K562 (cell line): ENCODE measurements around the gene AGRN. TPM values are rescaled to one million over a fixed set of nuclear protein-coding genes. Genes with fewer than 3 reads are reported as not detected.

Experiments
- ATF3 ChIP-seq, 2 experiments: fragments of 450-650 bp in 1 of 2; sonication (generic) in 1 of 2; formaldehyde crosslinking in 1 of 2; IDR thresholded peaks in 1 of 2; conservative IDR thresholded peaks in 1 of 2; 2 replicates each; pipeline versions ENCODE4 v1.6.1 to v1.8.1; 2016 to 2023; ENCODE audit warnings: mild to moderate bottlenecking in 2 of 2, moderate library complexity in 2 of 2, inconsistent platforms in 1 of 2, missing genetic modification reagents in 1 of 2
- CBX5 ChIP-seq: IDR thresholded peaks from 2 replicates; pipeline ENCODE4 v1.6.1; 2014; ENCODE audit warnings: low read depth, borderline replicate concordance
- CXXC5 ChIP-seq: fragments of 250-450 bp; sonication (Bioruptor Pico); IDR thresholded peaks from 2 replicates; pipeline ENCODE4 v1.8.0; 2022; ENCODE audit warnings: inconsistent platforms, mild to moderate bottlenecking, moderate library complexity
- JUND ChIP-seq, 2 experiments: IDR thresholded peaks; 2 replicates in 1 of 2; 3 replicates in 1 of 2; pipeline ENCODE4 v1.6.1; 2011; ENCODE audit warnings: borderline replicate concordance in 2 of 2, low read depth in 2 of 2, low read length in 2 of 2, improper control_type of control experiment in 1 of 2, missing biosample characterization in 1 of 2, missing genetic modification characterization in 1 of 2, missing genetic modification reagents in 1 of 2
- KDM1A ChIP-seq, 2 experiments: fragments of 450-650 bp; IDR thresholded peaks; 2 replicates each; pipeline ENCODE4 v1.6.1; 2016; ENCODE audit warnings: mild to moderate bottlenecking in 2 of 2
- MTF1 ChIP-seq: fragments of 250-450 bp; sonication (Bioruptor Pico); IDR thresholded peaks from 2 replicates; pipeline ENCODE4 v1.9.0; 2021; ENCODE audit warnings: moderate library complexity, mild to moderate bottlenecking, inconsistent platforms, borderline replicate concordance
- NR3C1 ChIP-seq: sonication (generic); formaldehyde crosslinking; IDR thresholded peaks from 2 replicates; pipeline ENCODE4 v1.8.1; 2022; ENCODE audit warnings: missing genetic modification reagents
- SP2 ChIP-seq: IDR thresholded peaks from 2 replicates; pipeline ENCODE4 v1.6.1; 2011; ENCODE audit warnings: mild to moderate bottlenecking, low read depth, low read length, moderate library complexity; ENCODE audit not compliant: poor library complexity, severe bottlenecking; ENCODE audit errors: extremely low read depth
- TEAD2 ChIP-seq: fragments of 450-650 bp; IDR thresholded peaks from 2 replicates; pipeline ENCODE4 v1.6.1; 2016; ENCODE audit warnings: missing genetic modification characterization, control low read depth, missing compliant biosample characterization
- USF2 ChIP-seq: sonication (generic); formaldehyde crosslinking; IDR thresholded peaks from 2 replicates; pipeline ENCODE4 v1.5.0; 2020; ENCODE audit warnings: missing genetic modification reagents
- XRCC4 ChIP-seq: IDR thresholded peaks from one replicate; pipeline ENCODE4 v1.6.1; 2011; ENCODE audit not compliant: insufficient read depth, insufficient read length; ENCODE audit errors: extremely low read depth
- ZNF764 ChIP-seq: fragments of 250-450 bp; sonication (Bioruptor Pico); IDR thresholded peaks from 2 replicates; pipeline ENCODE4 v1.4.0; 2020; ENCODE audit warnings: low read depth, mild to moderate bottlenecking, moderate library complexity
- ZNF785 ChIP-seq: fragments of 250-450 bp; sonication (Bioruptor Pico); IDR thresholded peaks from 2 replicates; pipeline ENCODE4 v1.4.0; 2020; ENCODE audit warnings: mild to moderate bottlenecking
- polyA plus RNA-seq, 8 experiments: library from polyadenylated mRNA; depleted of rRNA in 4 of 8; stranded (reverse) in 5 of 8; unstranded in 3 of 8; fragments of >200 nt; fragmentation: Nextera tagmentation in 2 of 8; fragmentation: Illumina TruSeq in 1 of 8; extraction: Ambion mirVana in 2 of 8; extraction: Trizol in 1 of 8; gene quantifications; 2 replicates each; pipeline versions ENCODE4 v1.2.1 to v1.2.3, GENCODE V29; 2011 to 2014; ENCODE audit warnings: inconsistent platforms in 1 of 8, missing spikeins in 1 of 8
- total RNA-seq, 7 experiments: library from RNA; depleted of rRNA in 6 of 7; stranded (reverse); fragments of >200 nt in 6 of 7; fragmentation: Illumina TruSeq in 2 of 7; extraction: Trizol in 2 of 7; gene quantifications; 2 replicates each; pipeline versions ENCODE4 v1.2.1 to v1.2.3, GENCODE V29; 2011 to 2021; ENCODE audit warnings: low replicate concordance in 1 of 7
- TF ChIP-seq, protein P1 (sequence below): IDR thresholded peaks from 3 replicates; pipeline ENCODE4 v1.6.1; 2011; ENCODE audit warnings: borderline replicate concordance, mild to moderate bottlenecking, moderate library complexity; ENCODE audit not compliant: insufficient read length; ENCODE audit errors: extremely low read depth
- TF ChIP-seq, protein P2 (sequence below): sonication (generic); formaldehyde crosslinking; IDR thresholded peaks from 2 replicates; pipeline ENCODE4 v1.8.0; 2022; ENCODE audit warnings: missing genetic modification reagents, mild to moderate bottlenecking, borderline replicate concordance
- TF ChIP-seq, protein P3 (sequence below): fragments of 450-650 bp; IDR thresholded peaks from 2 replicates; pipeline ENCODE4 v1.7.0; 2016; ENCODE audit warnings: borderline replicate concordance

Gene AGRN
- total and polyA plus RNA-seq, 9 of the 15 experiments (the other 6 are each of a cell fraction or from before 2014, with no cell fraction given), result 0.04 to 111 (median 18.1) TPM

DNA sequence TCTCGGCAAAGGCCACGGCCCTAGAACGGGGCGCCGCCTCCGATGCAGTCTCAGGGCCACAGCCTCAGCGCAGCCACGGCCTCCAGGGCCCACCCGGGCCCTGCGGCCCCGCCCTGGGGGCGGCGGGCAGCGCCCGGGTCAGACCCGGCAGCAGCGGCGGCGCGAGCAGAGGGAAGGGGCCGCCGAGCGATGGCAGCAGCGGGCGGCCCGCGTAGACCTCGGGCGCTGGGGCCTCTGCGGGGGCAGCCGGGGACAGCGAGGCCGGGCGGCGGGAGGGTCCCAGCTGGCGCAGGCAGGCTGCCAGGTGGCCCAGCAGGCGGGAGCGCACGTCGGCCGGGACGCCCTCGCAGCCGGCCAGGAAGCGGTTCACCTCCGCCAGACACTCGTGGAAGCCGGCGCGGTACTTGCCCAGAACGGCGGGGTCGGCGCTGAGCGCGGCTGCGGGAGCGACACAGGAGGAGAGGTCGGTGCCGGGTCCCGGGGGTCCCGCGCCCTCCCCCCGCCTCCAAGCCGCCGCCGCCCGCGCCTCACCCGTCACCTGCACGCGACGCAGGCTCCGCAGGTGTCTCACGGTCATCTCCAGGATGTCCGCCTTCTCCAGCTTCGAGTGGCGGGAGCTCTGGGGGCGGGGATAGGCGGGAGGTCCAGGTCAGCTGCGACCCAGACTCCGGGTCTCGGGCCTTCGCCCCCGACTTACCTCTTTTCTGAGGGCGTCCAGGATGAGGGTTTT is 20.8 kb upstream of the AGRN start (continued):
- TF ChIP-seq JUND (IDR thresholded peaks at IDR 0.05; ENCODE audit: borderline replicate concordance, low read depth, low read length) (no peak), JUND (tag; IDR thresholded peaks at IDR 0.05; ENCODE audit: borderline replicate concordance, low read depth, low read length) (no peak), NR3C1 (no peak), XRCC4 (no peak), USF2 (CRISPR knock-in tag) (no peak), ATF3 (IDR thresholded peaks at IDR 0.05) (no peak), ATF3 (CRISPR knock-in tag; conservative IDR thresholded peaks at IDR 0.05) (no peak), CBX5 (no peak), ZNF785 (CRISPR knock-in tag) (no peak), SP2 (no peak), CXXC5 (CRISPR knock-in tag) (peak; percentile 57), MTF1 (CRISPR knock-in tag) (no peak), TEAD2 (tag) (no peak), KDM1A (IDR thresholded peaks at IDR 0.05) (no peak), ZNF764 (CRISPR knock-in tag) (no peak)
- TF ChIP-seq, protein P1, sequence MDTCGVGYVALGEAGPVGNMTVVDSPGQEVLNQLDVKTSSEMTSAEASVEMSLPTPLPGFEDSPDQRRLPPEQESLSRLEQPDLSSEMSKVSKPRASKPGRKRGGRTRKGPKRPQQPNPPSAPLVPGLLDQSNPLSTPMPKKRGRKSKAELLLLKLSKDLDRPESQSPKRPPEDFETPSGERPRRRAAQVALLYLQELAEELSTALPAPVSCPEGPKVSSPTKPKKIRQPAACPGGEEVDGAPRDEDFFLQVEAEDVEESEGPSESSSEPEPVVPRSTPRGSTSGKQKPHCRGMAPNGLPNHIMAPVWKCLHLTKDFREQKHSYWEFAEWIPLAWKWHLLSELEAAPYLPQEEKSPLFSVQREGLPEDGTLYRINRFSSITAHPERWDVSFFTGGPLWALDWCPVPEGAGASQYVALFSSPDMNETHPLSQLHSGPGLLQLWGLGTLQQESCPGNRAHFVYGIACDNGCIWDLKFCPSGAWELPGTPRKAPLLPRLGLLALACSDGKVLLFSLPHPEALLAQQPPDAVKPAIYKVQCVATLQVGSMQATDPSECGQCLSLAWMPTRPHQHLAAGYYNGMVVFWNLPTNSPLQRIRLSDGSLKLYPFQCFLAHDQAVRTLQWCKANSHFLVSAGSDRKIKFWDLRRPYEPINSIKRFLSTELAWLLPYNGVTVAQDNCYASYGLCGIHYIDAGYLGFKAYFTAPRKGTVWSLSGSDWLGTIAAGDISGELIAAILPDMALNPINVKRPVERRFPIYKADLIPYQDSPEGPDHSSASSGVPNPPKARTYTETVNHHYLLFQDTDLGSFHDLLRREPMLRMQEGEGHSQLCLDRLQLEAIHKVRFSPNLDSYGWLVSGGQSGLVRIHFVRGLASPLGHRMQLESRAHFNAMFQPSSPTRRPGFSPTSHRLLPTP, result no peak
- TF ChIP-seq, protein P2, sequence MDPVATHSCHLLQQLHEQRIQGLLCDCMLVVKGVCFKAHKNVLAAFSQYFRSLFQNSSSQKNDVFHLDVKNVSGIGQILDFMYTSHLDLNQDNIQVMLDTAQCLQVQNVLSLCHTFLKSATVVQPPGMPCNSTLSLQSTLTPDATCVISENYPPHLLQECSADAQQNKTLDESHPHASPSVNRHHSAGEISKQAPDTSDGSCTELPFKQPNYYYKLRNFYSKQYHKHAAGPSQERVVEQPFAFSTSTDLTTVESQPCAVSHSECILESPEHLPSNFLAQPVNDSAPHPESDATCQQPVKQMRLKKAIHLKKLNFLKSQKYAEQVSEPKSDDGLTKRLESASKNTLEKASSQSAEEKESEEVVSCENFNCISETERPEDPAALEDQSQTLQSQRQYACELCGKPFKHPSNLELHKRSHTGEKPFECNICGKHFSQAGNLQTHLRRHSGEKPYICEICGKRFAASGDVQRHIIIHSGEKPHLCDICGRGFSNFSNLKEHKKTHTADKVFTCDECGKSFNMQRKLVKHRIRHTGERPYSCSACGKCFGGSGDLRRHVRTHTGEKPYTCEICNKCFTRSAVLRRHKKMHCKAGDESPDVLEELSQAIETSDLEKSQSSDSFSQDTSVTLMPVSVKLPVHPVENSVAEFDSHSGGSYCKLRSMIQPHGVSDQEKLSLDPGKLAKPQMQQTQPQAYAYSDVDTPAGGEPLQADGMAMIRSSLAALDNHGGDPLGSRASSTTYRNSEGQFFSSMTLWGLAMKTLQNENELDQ (CRISPR knock-in tag), result no peak
- TF ChIP-seq, protein P3, sequence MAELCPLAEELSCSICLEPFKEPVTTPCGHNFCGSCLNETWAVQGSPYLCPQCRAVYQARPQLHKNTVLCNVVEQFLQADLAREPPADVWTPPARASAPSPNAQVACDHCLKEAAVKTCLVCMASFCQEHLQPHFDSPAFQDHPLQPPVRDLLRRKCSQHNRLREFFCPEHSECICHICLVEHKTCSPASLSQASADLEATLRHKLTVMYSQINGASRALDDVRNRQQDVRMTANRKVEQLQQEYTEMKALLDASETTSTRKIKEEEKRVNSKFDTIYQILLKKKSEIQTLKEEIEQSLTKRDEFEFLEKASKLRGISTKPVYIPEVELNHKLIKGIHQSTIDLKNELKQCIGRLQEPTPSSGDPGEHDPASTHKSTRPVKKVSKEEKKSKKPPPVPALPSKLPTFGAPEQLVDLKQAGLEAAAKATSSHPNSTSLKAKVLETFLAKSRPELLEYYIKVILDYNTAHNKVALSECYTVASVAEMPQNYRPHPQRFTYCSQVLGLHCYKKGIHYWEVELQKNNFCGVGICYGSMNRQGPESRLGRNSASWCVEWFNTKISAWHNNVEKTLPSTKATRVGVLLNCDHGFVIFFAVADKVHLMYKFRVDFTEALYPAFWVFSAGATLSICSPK, result no peak
